HUES64 (cell line): ENCODE measurements around the gene LATS2.

Experiments used
- H3K27ac ChIP-seq: 2 replicates; pipeline ENCODE4 v1.7.0; 2013; ENCODE audit warnings: low read depth, low read length, inconsistent platforms
- H3K27me3 ChIP-seq: 2 replicates; pipeline ENCODE4 v1.6.1; 2013; ENCODE audit warnings: mild to moderate bottlenecking, low read length; ENCODE audit not compliant: insufficient read depth
- H3K36me3 ChIP-seq: 2 replicates; pipeline ENCODE4 v1.6.1; 2013; ENCODE audit warnings: mild to moderate bottlenecking, low read length; ENCODE audit not compliant: insufficient read depth
- H3K4me1 ChIP-seq: 2 replicates; pipeline ENCODE4 v1.6.1; 2013; ENCODE audit warnings: mild to moderate bottlenecking, low read length, moderate library complexity; ENCODE audit not compliant: insufficient read depth
- H3K4me3 ChIP-seq: 2 replicates; pipeline ENCODE4 v1.5.1; 2013; ENCODE audit warnings: mild to moderate bottlenecking, low read length, moderate library complexity
- H3K9ac ChIP-seq: 2 replicates; pipeline ENCODE4 v1.6.1; 2013; ENCODE audit warnings: mild to moderate bottlenecking, low read depth, low read length
- H3K9me3 ChIP-seq: 2 replicates; pipeline ENCODE4 v1.6.1; 2013; ENCODE audit warnings: low read depth, low read length; ENCODE audit not compliant: insufficient read depth
- WGBS: fragments of 150-250, 120-280 bp; methylation state at CpG from one replicate; pipeline ENCODE4 v1.1.7; 2013; ENCODE audit warnings: missing lambda C conversion rate; 5-methylcytosine and 5-hydroxymethylcytosine counted together

Gene LATS2

GRCh38 chr13:20990910-20991525 lies 70.4 kb downstream of the LATS2 start:
- H3K27ac ChIP-seq: no peak overlapping the region
- no peaks in the 10 kb centered on the region for H3K4me1 ChIP-seq
- H3K9me3 ChIP-seq: no peaks in the 10 kb centered on the region
- no peak overlapping the region for H3K9ac ChIP-seq
- peaks cover 67% of the 10 kb centered on the region for H3K36me3 ChIP-seq
- no peaks in the 10 kb centered on the region for H3K27me3 ChIP-seq
- WGBS: 95% methylated on average over 12 of the region's 14 CpGs
- no peak overlapping the region for H3K4me3 ChIP-seq

GRCh38 chr13:20989656-20990321 lies 71.6 kb downstream of the LATS2 start:
- no peaks in the 10 kb centered on the region for H3K27me3 ChIP-seq
- no peaks in the 10 kb centered on the region for H3K4me1 ChIP-seq
- H3K36me3 ChIP-seq: peaks cover 65% of the 10 kb centered on the region
- WGBS: 94% methylated on average over 9 of the region's 9 CpGs
- H3K27ac ChIP-seq: no peak overlapping the region
- no peaks in the 10 kb centered on the region for H3K9me3 ChIP-seq
- no peak overlapping the region for H3K4me3 ChIP-seq
- H3K9ac ChIP-seq: no peak overlapping the region

- Histone ChIP-seq H3K27ac (no peak overlapping the region), H3K36me3 (peaks cover 68% of the 10 kb centered on the region), H3K27me3 (no peaks in the 10 kb centered on the region), H3K9me3 (no peaks in the 10 kb centered on the region), H3K4me1 (no peaks in the 10 kb centered on the region), H3K9ac (no peak overlapping the region), H3K4me3 (no peak overlapping the region)
- 94% methylated on average over 44 of the region's 44 CpGs for WGBS
These were observed 72.3 kb downstream of the LATS2 start for GRCh38 chr13:20988909-20989655.

GRCh38 chr13:20988033-20988908 lies 73.1 kb downstream of the LATS2 start:
- Histone ChIP-seq H3K9ac (no peak overlapping the region), H3K27me3 (no peaks in the 10 kb centered on the region), H3K36me3 (peaks cover 74% of the 10 kb centered on the region), H3K9me3 (no peaks in the 10 kb centered on the region), H3K4me3 (no peak overlapping the region), H3K4me1 (no peaks in the 10 kb centered on the region), H3K27ac (no peak overlapping the region)
- WGBS: 96% methylated on average over 87 of the region's 87 CpGs

GRCh38 chr13:20987599-20987998 lies 73.8 kb downstream of the LATS2 start:
- H3K36me3 ChIP-seq: peaks cover 80% of the 10 kb centered on the region
- H3K27me3 ChIP-seq: no peaks in the 10 kb centered on the region
- no peaks in the 10 kb centered on the region for H3K4me1 ChIP-seq
- H3K27ac ChIP-seq: no peak overlapping the region
- H3K4me3 ChIP-seq: no peak overlapping the region
- no peak overlapping the region for H3K9ac ChIP-seq
- WGBS: 94% methylated on average over 11 of the region's 11 CpGs
- no peaks in the 10 kb centered on the region for H3K9me3 ChIP-seq

GRCh38 chr13:20984879-20985278 lies 76.5 kb downstream of the LATS2 start:
- H3K27ac ChIP-seq: no peak overlapping the region
- 100% methylated on average over 2 of the region's 2 CpGs for WGBS
- H3K9me3 ChIP-seq: no peaks in the 10 kb centered on the region
- peaks cover 86% of the 10 kb centered on the region for H3K36me3 ChIP-seq
- H3K4me1 ChIP-seq: no peaks in the 10 kb centered on the region
- H3K27me3 ChIP-seq: no peaks in the 10 kb centered on the region
- no peak overlapping the region for H3K4me3 ChIP-seq
- no peak overlapping the region for H3K9ac ChIP-seq

- H3K27ac ChIP-seq: no peak overlapping the region
- no peak overlapping the region for H3K4me3 ChIP-seq
- no peaks in the 10 kb centered on the region for H3K27me3 ChIP-seq
- 94% methylated on average over 11 of the region's 11 CpGs for WGBS
- H3K4me1 ChIP-seq: no peaks in the 10 kb centered on the region
- peaks cover 86% of the 10 kb centered on the region for H3K36me3 ChIP-seq
- H3K9ac ChIP-seq: no peak overlapping the region
- H3K9me3 ChIP-seq: no peaks in the 10 kb centered on the region
These were observed 78.0 kb downstream of the LATS2 start for GRCh38 chr13:20983386-20983785.

- Histone ChIP-seq H3K27ac (no peak overlapping the region), H3K9ac (no peak overlapping the region), H3K4me1 (no peaks in the 10 kb centered on the region), H3K9me3 (no peaks in the 10 kb centered on the region), H3K27me3 (no peaks in the 10 kb centered on the region), H3K36me3 (peaks cover 81% of the 10 kb centered on the region), H3K4me3 (no peak overlapping the region)
- WGBS: 94% methylated on average over 18 of the region's 18 CpGs
These were observed 79.9 kb downstream of the LATS2 start for GRCh38 chr13:20981370-20982095.

GRCh38 chr13:20980899-20981298 lies 80.5 kb downstream of the LATS2 start:
- peaks cover 81% of the 10 kb centered on the region for H3K36me3 ChIP-seq
- no peaks in the 10 kb centered on the region for H3K9me3 ChIP-seq
- WGBS: 96% methylated on average over 4 of the region's 4 CpGs
- no peak overlapping the region for H3K9ac ChIP-seq
- no peaks in the 10 kb centered on the region for H3K4me1 ChIP-seq
- no peak overlapping the region for H3K4me3 ChIP-seq
- H3K27ac ChIP-seq: no peak overlapping the region
- no peaks in the 10 kb centered on the region for H3K27me3 ChIP-seq

- Histone ChIP-seq H3K9me3 (no peaks in the 10 kb centered on the region), H3K4me3 (no peak overlapping the region), H3K36me3 (peaks cover 82% of the 10 kb centered on the region), H3K27ac (no peak overlapping the region), H3K4me1 (no peaks in the 10 kb centered on the region), H3K9ac (no peak overlapping the region), H3K27me3 (no peaks in the 10 kb centered on the region)
- WGBS: 93% methylated on average over 5 of the region's 5 CpGs
These were observed 81.0 kb downstream of the LATS2 start for GRCh38 chr13:20980430-20980829.
